IMR-90 (cell line): ENCODE results near the gene CT45A10. TPM values are rescaled to one million over a fixed set of nuclear protein-coding genes. Genes with fewer than 3 reads are reported as not detected.

ENCODE experiments used
- ATAC-seq: fragments of 200-7000 bp; cut with Tn5 transposase; 2 replicates; pipeline ENCODE4 v1.9.1; 2020; ENCODE audit warnings: low read depth, mild to moderate bottlenecking, moderate library complexity
- BruUV-seq: library from RNA; stranded (reverse); fragments of 400-500 nt; replicated peaks from 2 replicates; lab custom pipeline; 2021; lab: Mats Ljungman, UMichigan
- CTCF ChIA-PET: fragments of 300-600 bp; formaldehyde crosslinking; extraction: SDS; loops from one replicate; lab custom pipeline; 2021; ENCODE audit warnings: antibody characterized with exemption; lab: Yijun Ruan, JAX
- POLR2A ChIA-PET: fragments of 300-600 bp; sonication (Branson Sonifier 250); formaldehyde crosslinking; loops from one replicate; lab custom pipeline; 2022; ENCODE audit warnings: antibody characterized with exemption; ENCODE audit not compliant: unreplicated experiment; lab: Charles Lee
- DNase-seq: peaks from one replicate; pipeline ENCODE4 v3.0.0; 2013
- H2AFZ ChIP-seq: replicated peaks from 2 replicates; pipeline ENCODE3; 2013; ENCODE audit warnings: low read length, mild to moderate bottlenecking; ENCODE audit not compliant: poor library complexity
- H2AK5ac ChIP-seq: 2 replicates; pipeline ENCODE4 v1.6.1; 2013; ENCODE audit warnings: low read depth, low read length, inconsistent platforms
- H2AK9ac ChIP-seq: replicated peaks from 2 replicates; pipeline ENCODE3; 2013; ENCODE audit warnings: mild to moderate bottlenecking, low read depth, low read length, moderate library complexity; ENCODE audit not compliant: poor library complexity
- H2BK120ac ChIP-seq: 2 replicates; pipeline ENCODE4 v1.6.1; 2013; ENCODE audit warnings: low read depth, low read length, inconsistent platforms
- H2BK15ac ChIP-seq: 3 replicates; pipeline ENCODE4 v1.6.1; 2013; ENCODE audit warnings: low read depth, low read length, inconsistent platforms
- H2BK20ac ChIP-seq: 2 replicates; pipeline ENCODE4 v1.6.1; 2013; ENCODE audit warnings: low read depth, mild to moderate bottlenecking, inconsistent platforms, low read length, moderate library complexity
- H2BK5ac ChIP-seq: 2 replicates; pipeline ENCODE4 v1.6.1; 2013; ENCODE audit warnings: mild to moderate bottlenecking, low read depth, low read length, inconsistent platforms; ENCODE audit not compliant: poor library complexity, severe bottlenecking
- H3K14ac ChIP-seq: replicated peaks from 2 replicates; pipeline ENCODE4 v1.6.1; 2013; ENCODE audit warnings: low read depth, low read length, inconsistent platforms
- H3K18ac ChIP-seq: 2 replicates; pipeline ENCODE4 v1.6.1; 2013; ENCODE audit warnings: low read depth, low read length, control low read depth
- H3K23ac ChIP-seq: 2 replicates; pipeline ENCODE4 v1.6.1; 2013; ENCODE audit warnings: low read depth, low read length, inconsistent platforms
- H3K27ac ChIP-seq: 2 replicates; pipeline ENCODE4 v1.5.1; 2013; ENCODE audit warnings: mild to moderate bottlenecking, control low read depth, low read length; ENCODE audit not compliant: insufficient read depth
- H3K27me3 ChIP-seq: 2 replicates; pipeline ENCODE4 v1.6.1; 2013; ENCODE audit warnings: low read length; ENCODE audit not compliant: control insufficient read depth, insufficient read depth
- H3K36me3 ChIP-seq: 2 replicates; pipeline ENCODE4 v1.6.1; 2013; ENCODE audit warnings: low read length, mixed read lengths; ENCODE audit not compliant: control insufficient read depth, insufficient read depth
- H3K4ac ChIP-seq: 2 replicates; pipeline ENCODE4 v1.6.1; 2013; ENCODE audit warnings: low read depth, low read length, inconsistent platforms
- H3K4me1 ChIP-seq: 2 replicates; pipeline ENCODE4 v1.6.1; 2013; ENCODE audit warnings: low read length, mixed read lengths; ENCODE audit not compliant: control insufficient read depth, insufficient read depth
- H3K4me2 ChIP-seq: 2 replicates; pipeline ENCODE4 v1.6.1; 2013; ENCODE audit warnings: low read depth, mild to moderate bottlenecking, control low read depth, low read length, moderate library complexity
- H3K4me3 ChIP-seq: 2 replicates; pipeline ENCODE4 v1.5.1; 2013; ENCODE audit warnings: low read depth, mild to moderate bottlenecking, control low read depth, low read length, moderate library complexity; ENCODE audit not compliant: insufficient read depth
- H3K56ac ChIP-seq: 2 replicates; pipeline ENCODE4 v1.6.1; 2013; ENCODE audit warnings: low read length, inconsistent platforms; ENCODE audit not compliant: insufficient read depth; ENCODE audit errors: extremely low read depth
- H3K79me1 ChIP-seq, 2 experiments: 2 replicates each; pipeline ENCODE4 v1.6.1; 2013; ENCODE audit warnings: low read length in 2 of 2, inconsistent platforms in 1 of 2, low read depth in 1 of 2
- H3K9ac ChIP-seq: 2 replicates; pipeline ENCODE4 v1.6.1; 2013; ENCODE audit warnings: low read depth, low read length, control low read depth
- H3K9me1 ChIP-seq: 2 replicates; pipeline ENCODE4 v1.6.1; 2013; ENCODE audit warnings: low read length, inconsistent platforms; ENCODE audit not compliant: insufficient read depth
- H3K9me3 ChIP-seq: 2 replicates; pipeline ENCODE4 v1.6.1; 2013; ENCODE audit warnings: low read length; ENCODE audit not compliant: control insufficient read depth, insufficient read depth
- H4K20me1 ChIP-seq: 2 replicates; pipeline ENCODE4 v1.6.1; 2013; ENCODE audit warnings: low read length, inconsistent platforms; ENCODE audit not compliant: insufficient read depth
- H4K5ac ChIP-seq: 2 replicates; pipeline ENCODE4 v1.6.1; 2013; ENCODE audit warnings: mild to moderate bottlenecking, low read depth, low read length, control low read depth
- H4K8ac ChIP-seq, 2 experiments: 2 replicates each; pipeline ENCODE4 v1.6.1; 2013; ENCODE audit warnings: low read depth in 2 of 2, low read length in 2 of 2, control low read depth in 1 of 2, inconsistent platforms in 1 of 2
- H4K91ac ChIP-seq: 2 replicates; pipeline ENCODE4 v1.6.1; 2013; ENCODE audit warnings: low read depth, low read length, inconsistent platforms; ENCODE audit not compliant: insufficient read depth
- BHLHE40 ChIP-seq: fragments of 150-350 bp; IDR thresholded peaks from 2 replicates; pipeline ENCODE4 v1.6.1; 2016; ENCODE audit warnings: mild to moderate bottlenecking, low read depth, low read length
- CEBPB ChIP-seq: IDR thresholded peaks from 2 replicates; pipeline ENCODE4 v1.6.1; 2012; ENCODE audit warnings: low read depth, low read length, improper control_type of control experiment
- CHD1 ChIP-seq: IDR thresholded peaks from 2 replicates; pipeline ENCODE4 v1.6.1; 2012; ENCODE audit warnings: low read depth, low read length, improper control_type of control experiment
- CTCF ChIP-seq: conservative IDR thresholded peaks from 2 replicates; pipeline ENCODE4 v1.5.1; 2012; ENCODE audit warnings: mild to moderate bottlenecking, low read depth, low read length, improper control_type of control experiment
- ELK1 ChIP-seq: fragments of 150-350 bp; IDR thresholded peaks from 2 replicates; pipeline ENCODE4 v1.6.1; 2016; ENCODE audit warnings: low read depth, mild to moderate bottlenecking, low read length, moderate library complexity, borderline replicate concordance
- FOS ChIP-seq: fragments of 150-350 bp; IDR thresholded peaks from 2 replicates; pipeline ENCODE4 v1.6.1; 2016; ENCODE audit warnings: low read depth, low read length
- MAFK ChIP-seq: IDR thresholded peaks from 2 replicates; pipeline ENCODE4 v1.6.1; 2012; ENCODE audit warnings: low read depth, low read length, improper control_type of control experiment
- MAZ ChIP-seq: IDR thresholded peaks from 2 replicates; pipeline ENCODE4 v1.6.1; 2012; ENCODE audit warnings: low read depth, mild to moderate bottlenecking, low read length, improper control_type of control experiment, moderate library complexity, borderline replicate concordance
- MXI1 ChIP-seq: IDR thresholded peaks from 2 replicates; pipeline ENCODE4 v1.6.1; 2012; ENCODE audit warnings: low read depth, mild to moderate bottlenecking, low read length, moderate library complexity, borderline replicate concordance
- NFE2L2 ChIP-seq: fragments of 150-350 bp; IDR thresholded peaks from 2 replicates; pipeline ENCODE4 v1.6.1; 2016; ENCODE audit warnings: low read depth, mild to moderate bottlenecking, low read length
- POLR2A ChIP-seq: IDR thresholded peaks from 2 replicates; pipeline ENCODE4 v1.6.1; 2012; ENCODE audit warnings: mild to moderate bottlenecking, low read depth, low read length
- RAD21 ChIP-seq: IDR thresholded peaks from 2 replicates; pipeline ENCODE4 v1.6.1; 2012; ENCODE audit warnings: low read length, improper control_type of control experiment
- RCOR1 ChIP-seq: IDR thresholded peaks from 2 replicates; pipeline ENCODE4 v1.6.1; 2012; ENCODE audit warnings: mild to moderate bottlenecking, low read length, improper control_type of control experiment; ENCODE audit not compliant: insufficient replicate concordance
- RFX5 ChIP-seq: IDR thresholded peaks from 2 replicates; pipeline ENCODE4 v1.8.0; 2012; ENCODE audit warnings: low read depth, mild to moderate bottlenecking, low read length, moderate library complexity
- SMC3 ChIP-seq: fragments of 150-350 bp; IDR thresholded peaks from 2 replicates; pipeline ENCODE4 v1.6.1; 2016; ENCODE audit warnings: low read depth, mild to moderate bottlenecking, antibody characterized with exemption, low read length, moderate library complexity
- USF2 ChIP-seq: fragments of 150-350 bp; IDR thresholded peaks from 2 replicates; pipeline ENCODE4 v1.6.1; 2017; ENCODE audit warnings: mild to moderate bottlenecking, antibody characterized with exemption, low read length, low read depth
- WGBS, 2 experiments: methylation state at CpG; one replicate each; pipeline versions ENCODE4 v1.1.5 to v1.1.7; 2013; ENCODE audit warnings: missing lambda C conversion rate in 2 of 2; ENCODE audit not compliant: insufficient read length in 1 of 2; ENCODE audit errors: extremely low coverage in 2 of 2; 5-methylcytosine and 5-hydroxymethylcytosine counted together
- dilution Hi-C: fragments of 300-500 bp; cut with HindIII; formaldehyde crosslinking; loops from one replicate; pipeline ENCODE4 v1.14.3; 2018; ENCODE audit warnings: low sequenced_read_pairs; ENCODE audit not compliant: unreplicated experiment
- in situ Hi-C: fragments of 300-500 bp; cut with MboI; formaldehyde crosslinking; loops from 3 replicates; pipeline ENCODE4 v1.14.3; 2019; ENCODE audit warnings: low sequenced_read_pairs, inconsistent platforms, mixed read lengths
- intact Hi-C: fragments of 100-400 bp; cut with micrococcal nuclease; formaldehyde crosslinking; loops from 2 replicates; pipeline ENCODE4 v1.10.0; 2022
- polyA plus RNA-seq, 3 experiments: library from polyadenylated mRNA; depleted of rRNA; stranded (reverse); fragments of >200 nt; gene quantifications; 2 replicates each; pipeline ENCODE4 v1.2.3, GENCODE V29; 2012; ENCODE audit warnings: low replicate concordance in 1 of 3
- total RNA-seq: library from RNA; depleted of rRNA; stranded (reverse); fragments of >200 nt; gene quantifications from 2 replicates; pipeline ENCODE4 v1.2.3, GENCODE V29; 2012

Gene CT45A10
- total and polyA plus RNA-seq, 2 of the 4 experiments (the other 2 are of a cell fraction): not detected

- H3K36me3 ChIP-seq: no peaks in the 10 kb centered on the region
- peaks cover 3% of the 10 kb centered on the region for H3K27me3 ChIP-seq
- no peak overlapping the region for H3K23ac ChIP-seq
- H3K4me3 ChIP-seq: no peak overlapping the region
- WGBS, 2 experiments: no CpG with 5 or more reads among the region's 5 CpGs
- ChIA-PET POLR2A (no interaction called here), CTCF (no interaction called here)
- H4K91ac ChIP-seq: no peak overlapping the region
- BruUV-seq: no TSS peak
- H3K9me3 ChIP-seq: no peaks in the 10 kb centered on the region
- no peak overlapping the region for H2BK120ac ChIP-seq
- no peak for TF ChIP-seq MXI1
- TF ChIP-seq CHD1: no peak
- no peak for TF ChIP-seq ELK1
- TF ChIP-seq MAZ: no peak
- TF ChIP-seq RCOR1: no peak
- no peak for TF ChIP-seq POLR2A
- TF ChIP-seq RAD21: no peak
- TF ChIP-seq NFE2L2: no peak
- TF ChIP-seq RFX5: no peak
- TF ChIP-seq CTCF: no peak
- TF ChIP-seq FOS: no peak
- no peak for TF ChIP-seq MAFK
- no peak for TF ChIP-seq SMC3
- no peak for TF ChIP-seq USF2
- no peak for TF ChIP-seq CEBPB
- TF ChIP-seq BHLHE40: no peak
- no peak overlapping the region for H2AK9ac ChIP-seq
- ATAC-seq: no peak
- H2AK5ac ChIP-seq: no peak overlapping the region
- H4K8ac ChIP-seq: no peak overlapping the region
- H2BK20ac ChIP-seq: no peak overlapping the region
- no peak overlapping the region for H3K4me2 ChIP-seq
- H3K14ac ChIP-seq: no peak overlapping the region
- intact Hi-C loops (no loop called here), dilution Hi-C loops (no loop called here), in situ Hi-C loops (no loop called here)
- no peaks in the 10 kb centered on the region for H3K79me1 ChIP-seq
- no peaks in the 10 kb centered on the region for H4K20me1 ChIP-seq
- H3K27ac ChIP-seq: no peak overlapping the region
- no peaks in the 10 kb centered on the region for H3K9me1 ChIP-seq
- no peak overlapping the region for H2BK15ac ChIP-seq
- H3K18ac ChIP-seq: no peak overlapping the region
- DNase-seq: no peak
- H2AFZ ChIP-seq: no peak overlapping the region
- no peaks in the 10 kb centered on the region for H3K4me1 ChIP-seq
- H4K5ac ChIP-seq: no peak overlapping the region
- H3K9ac ChIP-seq: no peak overlapping the region
- no peak overlapping the region for H3K56ac ChIP-seq
- no peak overlapping the region for H2BK5ac ChIP-seq
- no peak overlapping the region for H3K4ac ChIP-seq
These were observed 17.0 kb upstream of the CT45A10 start for GRCh38 chrX:135910251-135910650.
